GM18508 (cell line): Measurements from ENCODE around the gene CNTN2.

Experiments
- ATAC-seq: cut with Tn5 transposase; IDR thresholded peaks from one replicate; pipeline ENCODE4 v1.9.1; 2021; ENCODE audit warnings: moderate number of reproducible peaks; ENCODE audit not compliant: insufficient read depth, unreplicated experiment

The CNTN2 gene

DNA sequence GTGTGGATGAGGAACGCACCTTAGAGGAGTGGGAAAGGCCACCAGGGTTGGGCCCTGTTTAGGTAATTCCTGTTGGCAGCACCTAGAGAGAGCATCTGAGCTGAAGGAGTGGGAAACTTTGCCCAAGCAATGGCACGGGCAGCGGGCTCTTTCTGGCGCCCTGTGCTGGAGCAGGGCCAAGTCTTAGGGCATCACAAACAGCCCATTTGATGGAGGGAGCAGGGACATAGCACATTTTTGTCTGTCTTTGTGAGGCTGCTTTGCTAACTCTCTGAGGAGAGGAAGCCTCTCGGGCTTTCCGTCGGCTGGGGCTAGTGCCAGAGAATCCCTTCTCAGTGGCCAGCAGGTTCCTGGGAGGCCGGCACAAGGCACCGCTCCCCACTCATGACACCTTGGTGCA lies 22.5 kb upstream of the CNTN2 start:
- no peak for ATAC-seq

DNA sequence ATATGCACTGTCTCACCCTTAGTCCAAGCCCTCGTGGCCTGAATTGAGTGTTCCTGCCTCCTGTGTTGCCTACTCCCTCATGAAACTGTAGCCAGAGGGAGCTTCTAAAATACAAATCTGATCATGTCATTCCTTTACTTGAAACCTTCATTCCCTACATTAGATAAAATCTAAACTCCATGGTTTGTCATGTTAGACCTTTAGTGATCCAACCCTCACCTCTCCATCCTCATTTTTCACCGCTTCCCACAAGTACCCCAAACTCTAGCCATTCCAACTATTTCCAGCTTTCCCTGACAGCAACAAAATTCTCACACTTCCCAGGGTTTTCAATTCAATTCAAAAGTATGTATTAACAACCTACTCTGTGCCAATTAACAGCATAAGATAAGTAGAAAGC lies 18.3 kb upstream of the CNTN2 start:
- no peak for ATAC-seq

DNA sequence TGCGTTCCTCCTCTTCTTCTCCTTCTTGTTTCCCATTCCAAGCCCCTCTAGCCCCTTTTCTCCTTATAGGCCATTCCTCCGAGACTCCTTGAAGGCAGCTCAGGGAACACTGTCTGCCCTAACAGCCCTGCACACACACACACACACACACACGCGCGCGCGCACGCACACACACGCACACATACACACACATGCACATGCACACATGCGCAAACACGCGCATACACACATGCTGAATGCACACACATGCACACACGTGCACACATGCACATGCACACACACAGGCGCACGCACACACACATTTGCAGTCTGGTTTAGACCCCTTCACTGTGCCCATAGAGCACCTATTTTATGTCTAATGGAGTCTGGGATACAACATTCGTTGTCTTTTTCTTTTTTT lies 17.8 kb upstream of the CNTN2 start:
- no peak for ATAC-seq

DNA sequence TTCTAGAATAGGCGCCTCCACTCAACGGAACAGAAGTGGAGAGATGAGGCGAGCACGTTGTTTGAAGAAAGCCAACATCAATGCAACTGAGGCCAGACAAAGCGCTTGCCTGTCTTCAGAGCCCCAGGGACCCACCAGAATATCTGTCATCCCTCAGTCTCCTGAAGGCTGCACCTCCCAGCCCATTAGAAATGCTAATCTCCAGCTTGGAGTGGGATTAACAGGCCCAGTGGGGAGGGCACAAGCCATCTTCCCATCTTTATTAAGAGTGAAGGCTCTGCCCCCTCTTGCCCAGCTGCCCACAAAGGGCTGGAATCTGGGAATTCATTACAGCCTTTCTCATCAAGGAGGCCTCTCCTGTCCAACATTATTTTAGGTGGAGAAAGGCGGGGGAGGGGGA lies 16.8 kb upstream of the CNTN2 start:
- no peak for ATAC-seq

DNA sequence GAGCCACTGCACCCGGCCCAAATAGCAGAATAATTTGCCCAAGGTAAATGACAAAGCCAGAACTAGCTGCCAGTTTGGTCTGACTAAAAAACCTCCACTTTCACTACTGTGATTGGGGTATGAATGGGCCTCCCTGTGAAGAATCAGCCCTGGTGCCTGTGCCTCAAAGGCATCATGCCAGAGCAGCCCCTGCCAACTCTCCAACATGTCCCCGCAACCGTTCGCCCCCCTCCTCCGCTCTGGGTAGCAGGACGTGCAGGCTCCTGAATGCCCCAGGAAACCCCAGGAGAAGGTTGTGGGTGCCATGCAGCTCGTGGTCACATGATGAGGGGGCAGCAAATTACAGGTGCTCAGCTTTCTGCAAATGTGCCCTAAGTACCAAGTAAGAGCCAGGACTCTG lies 14.6 kb upstream of the CNTN2 start:
- ATAC-seq, result no peak

DNA sequence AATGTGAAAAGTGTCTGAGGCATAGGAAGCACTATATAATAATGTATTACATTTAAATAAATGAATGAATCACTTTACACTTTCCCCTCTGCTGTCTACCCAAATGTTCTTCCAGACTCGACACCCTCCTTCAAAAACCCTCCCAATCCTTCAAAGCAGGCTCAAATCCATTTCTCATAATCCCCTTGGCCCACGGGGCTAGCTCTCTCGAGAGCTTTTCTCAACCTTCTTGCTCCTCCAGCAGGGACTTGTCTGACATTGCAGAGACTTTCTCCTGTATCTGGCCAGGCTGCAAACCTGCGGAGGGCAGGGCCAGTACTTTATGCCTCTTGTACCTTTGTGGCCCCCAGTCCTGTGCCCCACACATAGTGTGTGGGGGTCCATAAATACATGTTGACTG lies 14.1 kb upstream of the CNTN2 start:
- no peak for ATAC-seq

DNA sequence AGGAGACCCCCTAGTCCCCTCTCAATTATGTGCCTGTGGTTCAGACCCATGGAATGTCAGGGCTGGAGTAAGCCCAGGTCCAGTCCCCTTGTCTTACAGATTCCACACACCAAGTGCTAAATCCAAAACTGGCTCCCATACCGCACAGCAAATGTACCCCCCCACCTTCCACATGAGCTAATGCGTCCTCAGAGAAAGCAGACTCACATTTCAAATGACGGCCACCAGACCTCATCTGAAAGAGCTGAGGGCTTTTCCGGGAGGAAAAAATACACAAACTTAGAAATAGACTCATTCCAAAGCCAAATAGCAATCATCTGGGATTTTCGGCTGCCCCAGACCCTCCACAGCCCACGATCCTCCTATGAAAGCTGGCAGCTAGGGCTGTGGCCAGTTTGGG lies 12.8 kb upstream of the CNTN2 start:
- no peak for ATAC-seq

DNA sequence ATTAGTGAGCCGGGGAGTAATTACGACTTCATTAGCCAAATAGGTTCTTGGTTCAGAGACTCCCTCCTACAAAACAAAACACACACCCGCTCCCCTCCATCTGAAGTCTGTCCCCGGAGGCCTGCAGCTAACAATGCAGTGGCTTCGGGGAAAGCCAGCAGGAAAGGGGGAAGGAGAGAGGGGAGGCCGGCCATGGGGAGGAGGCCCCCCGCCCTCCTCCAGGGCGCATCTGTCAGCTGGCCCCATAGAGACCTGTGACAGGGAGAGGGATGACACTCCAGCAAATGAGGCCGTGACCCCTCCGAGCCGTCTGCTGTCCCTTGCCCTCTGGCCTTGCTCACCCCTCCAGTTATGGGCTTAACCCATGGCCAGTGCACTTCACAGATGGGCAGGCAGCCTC lies 12.1 kb upstream of the CNTN2 start:
- no peak for ATAC-seq

DNA sequence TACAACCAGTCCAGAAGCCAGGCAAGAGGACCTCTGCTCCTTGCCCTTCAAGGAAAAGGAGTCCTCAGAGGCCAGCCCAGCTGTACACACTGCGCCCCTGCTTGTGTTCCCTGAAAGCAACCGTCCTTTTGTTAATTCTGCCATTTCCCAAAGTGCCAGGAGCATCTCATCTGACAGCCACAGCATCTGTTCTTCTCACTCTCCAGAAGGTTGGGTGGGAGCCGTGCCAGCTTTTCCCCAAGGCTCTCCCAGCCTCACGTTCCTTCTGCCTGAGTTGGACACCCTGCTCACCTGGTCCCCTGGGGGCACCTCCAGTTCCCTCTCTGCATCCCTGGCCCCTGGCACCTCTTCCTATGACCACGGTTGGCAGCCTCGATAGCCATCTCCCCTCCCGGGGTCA lies 10.5 kb upstream of the CNTN2 start:
- no peak for ATAC-seq

DNA sequence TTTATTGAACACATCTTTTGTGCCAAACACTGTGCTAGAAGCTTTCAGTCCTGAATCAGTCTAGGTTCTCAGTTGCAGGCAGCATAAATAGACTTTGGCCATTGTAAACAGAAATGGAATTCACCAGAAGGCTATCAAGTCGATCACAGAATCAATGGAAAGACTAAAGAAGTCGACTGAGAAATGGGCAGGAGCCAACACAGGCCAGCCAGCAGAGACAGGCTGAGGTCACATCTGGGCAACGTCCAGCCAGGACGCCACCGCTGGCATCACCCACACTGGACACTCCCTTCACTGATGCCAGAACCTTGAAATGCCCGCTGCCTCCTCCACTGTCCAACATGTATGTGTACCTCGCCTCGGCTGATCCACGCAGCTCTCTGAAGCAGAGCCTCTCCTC lies 5.5 kb upstream of the CNTN2 start:
- no peak for ATAC-seq

DNA sequence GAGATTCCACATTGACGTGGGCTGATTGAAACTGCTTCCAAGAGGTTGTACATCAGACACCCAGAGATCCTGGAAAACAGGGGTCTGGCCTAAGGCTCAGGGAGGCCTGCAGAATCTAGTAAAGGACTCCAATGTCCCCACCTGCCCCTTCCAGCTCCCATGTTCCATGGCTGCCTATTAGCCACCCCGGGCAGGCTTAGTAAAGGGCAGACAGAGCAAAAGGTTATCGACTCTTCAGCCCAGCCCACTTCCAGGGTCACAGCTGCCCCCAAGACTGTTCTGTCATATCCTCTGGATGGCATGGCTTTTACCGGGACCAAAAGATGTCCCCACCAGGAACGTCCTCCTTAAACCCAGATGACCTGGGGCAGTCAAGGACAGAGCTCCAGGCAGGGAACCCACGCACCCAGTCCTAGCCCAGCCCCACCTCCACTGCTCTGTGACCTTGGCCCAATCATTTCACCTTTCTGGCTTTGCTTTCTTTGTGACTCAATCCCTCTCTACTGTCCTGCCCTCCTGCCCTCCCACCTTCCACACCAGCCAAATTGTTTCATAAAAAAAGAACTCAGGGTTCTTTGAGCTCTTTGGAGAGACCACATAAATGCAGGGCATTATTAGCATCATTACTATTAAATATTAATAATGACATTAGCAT lies 4.8 kb upstream of the CNTN2 start:
- no peak for ATAC-seq

DNA sequence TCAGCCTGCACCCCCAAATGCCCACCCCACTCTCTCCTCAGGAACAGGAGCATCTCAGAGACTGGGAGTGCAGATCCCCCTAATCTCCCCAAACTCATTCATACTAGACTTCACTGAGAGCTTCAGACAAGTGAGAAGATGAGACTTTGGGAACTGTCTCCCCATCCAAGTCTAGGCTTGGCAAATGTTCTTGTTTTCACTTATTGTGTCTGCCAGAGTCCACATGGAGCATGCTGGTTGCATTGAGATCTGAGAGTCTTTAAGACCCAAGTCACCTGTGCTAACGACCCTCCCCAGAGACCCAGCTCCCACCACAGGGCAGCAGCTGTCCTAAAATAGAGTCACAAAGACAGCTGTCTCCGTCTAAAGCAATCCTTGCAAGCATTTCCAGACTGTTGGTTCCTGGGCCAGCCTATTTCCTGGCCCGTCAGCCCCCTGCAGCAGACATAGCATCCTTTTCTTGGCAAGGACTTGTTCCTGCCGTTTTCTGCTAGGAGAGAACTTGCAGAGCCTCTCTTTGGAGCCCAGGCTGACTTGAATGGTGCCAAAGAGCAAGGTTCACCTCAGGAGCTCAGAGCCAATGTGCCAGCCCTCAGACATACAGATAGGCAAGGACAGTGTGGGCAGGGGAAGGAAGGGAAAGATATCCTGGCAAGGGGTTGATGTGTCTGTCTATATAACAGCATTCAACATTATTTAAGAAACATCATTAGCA lies 1.9 kb upstream of the CNTN2 start:
- ATAC-seq, result no peak

DNA sequence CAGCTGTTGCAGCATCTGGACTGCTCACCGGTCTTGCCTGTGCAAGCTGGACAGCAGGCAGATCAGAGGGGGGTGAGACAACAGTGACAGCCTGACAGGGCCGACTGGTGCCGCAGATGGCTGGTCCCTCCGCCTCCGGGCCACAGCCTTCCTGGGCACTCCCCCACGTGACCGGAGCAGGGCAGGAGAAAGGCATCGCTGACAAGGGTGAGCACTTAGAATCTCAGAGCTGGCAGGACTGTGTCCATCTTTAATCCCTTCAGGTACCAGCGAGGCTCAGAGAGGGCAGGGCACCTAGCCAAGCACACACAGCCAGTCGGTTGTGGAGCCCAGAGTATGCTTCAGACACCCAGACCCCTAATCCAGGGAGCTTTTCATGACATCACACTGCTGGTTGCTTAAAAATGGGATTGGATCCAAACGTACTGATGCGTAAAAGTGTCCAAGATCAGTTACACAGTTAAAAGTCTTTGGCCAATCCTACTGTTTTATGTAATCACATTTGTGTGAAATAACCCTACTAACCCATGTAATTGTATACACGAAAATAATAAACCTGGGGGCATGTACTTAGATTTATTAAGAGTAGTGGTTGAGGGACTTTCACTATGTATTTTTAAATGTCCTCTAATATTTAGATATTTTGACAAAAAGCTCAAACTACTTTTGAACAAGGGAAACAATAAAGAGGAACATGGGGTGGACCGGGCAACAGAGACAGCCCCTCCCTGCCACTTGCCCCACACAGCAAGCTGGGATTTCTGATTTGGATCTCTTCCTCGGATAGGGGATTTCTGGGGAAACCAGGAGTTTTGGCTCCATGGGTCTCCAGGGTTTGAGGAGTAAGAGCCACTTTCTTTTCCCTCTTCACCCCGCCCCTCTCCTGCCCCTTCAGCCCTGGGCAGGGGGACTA lies 758 bp upstream of the CNTN2 start:
- no peak for ATAC-seq

DNA sequence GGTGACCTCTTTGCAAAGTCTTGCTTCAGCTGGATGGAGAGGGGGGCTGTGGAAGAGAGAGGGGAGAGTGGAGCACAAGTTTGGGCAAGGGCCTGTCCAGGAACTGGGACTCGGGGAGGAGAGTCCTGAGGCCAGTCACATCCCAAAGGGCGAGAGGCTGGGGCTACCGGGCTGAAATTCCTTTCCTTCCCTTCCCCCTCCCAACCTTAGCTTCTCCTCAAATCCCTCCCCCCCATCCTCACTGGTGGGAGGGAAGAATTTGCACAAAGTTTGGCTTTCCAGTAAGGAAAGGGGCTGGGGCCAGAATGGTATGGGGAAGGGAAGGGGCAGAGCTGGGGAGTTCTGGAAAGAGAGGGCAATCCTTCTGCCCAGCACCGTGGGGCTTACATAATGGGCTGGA lies 854 bp downstream of the CNTN2 start:
- no peak for ATAC-seq

DNA sequence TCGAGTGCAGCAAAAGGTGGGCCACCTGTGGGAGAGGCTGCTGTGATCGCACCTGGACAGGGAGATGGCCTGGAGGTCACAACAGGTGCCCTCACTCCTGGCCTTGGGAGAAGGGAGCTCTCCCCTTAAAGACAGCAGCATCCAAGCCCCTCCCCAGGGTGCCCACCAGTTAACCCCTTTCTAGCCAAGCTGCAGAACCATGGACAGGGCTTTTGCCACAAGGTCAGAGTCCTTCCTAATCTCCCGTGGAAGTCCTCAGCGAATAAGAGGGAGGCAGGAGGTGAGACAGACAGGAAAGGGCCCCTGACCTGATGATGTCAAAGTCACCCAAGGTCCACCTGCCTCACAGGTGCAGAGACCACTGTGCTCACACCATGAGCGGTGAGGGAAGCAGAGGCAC lies 1.7 kb downstream of the CNTN2 start:
- no peak for ATAC-seq

DNA sequence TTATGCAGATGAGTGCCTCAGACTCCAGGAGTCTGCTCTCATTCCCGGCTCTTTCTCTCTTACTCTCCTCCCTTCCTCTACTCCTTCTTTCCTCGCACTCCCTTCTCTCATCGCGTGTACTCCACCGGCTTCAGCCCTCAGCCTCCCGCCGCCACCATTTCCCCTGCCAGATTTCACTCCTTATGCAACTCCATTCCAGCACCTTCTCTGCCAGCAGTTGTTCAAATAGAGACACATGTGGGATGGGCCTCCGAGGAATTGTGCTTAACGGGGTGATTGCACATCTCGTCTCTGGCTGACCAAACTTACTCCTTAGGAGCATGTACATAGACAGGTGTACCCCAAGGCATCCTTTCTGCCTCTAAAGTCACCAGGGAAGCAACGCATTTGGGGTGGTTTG lies 2.1 kb downstream of the CNTN2 start:
- ATAC-seq, result no peak

DNA sequence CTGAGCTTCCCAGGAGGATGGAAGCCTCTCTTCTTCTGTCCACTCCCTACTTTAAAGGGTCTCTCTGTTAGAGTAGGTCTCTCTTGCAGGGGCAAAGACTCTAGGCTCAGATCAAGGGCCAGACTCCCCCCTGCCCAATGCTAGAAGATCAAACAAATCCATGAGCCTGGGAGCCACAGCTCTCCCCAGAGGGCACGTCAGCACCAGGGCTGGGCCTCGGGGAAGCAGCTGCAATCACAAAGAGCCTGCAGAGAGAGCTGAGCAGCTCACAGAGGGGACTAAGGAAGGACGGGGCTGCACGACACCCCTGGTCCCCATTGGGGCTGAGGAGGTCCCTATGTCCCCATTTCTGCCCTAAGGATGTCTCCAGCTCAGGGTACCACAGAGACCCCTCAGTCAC lies 3.9 kb downstream of the CNTN2 start:
- no peak for ATAC-seq

DNA sequence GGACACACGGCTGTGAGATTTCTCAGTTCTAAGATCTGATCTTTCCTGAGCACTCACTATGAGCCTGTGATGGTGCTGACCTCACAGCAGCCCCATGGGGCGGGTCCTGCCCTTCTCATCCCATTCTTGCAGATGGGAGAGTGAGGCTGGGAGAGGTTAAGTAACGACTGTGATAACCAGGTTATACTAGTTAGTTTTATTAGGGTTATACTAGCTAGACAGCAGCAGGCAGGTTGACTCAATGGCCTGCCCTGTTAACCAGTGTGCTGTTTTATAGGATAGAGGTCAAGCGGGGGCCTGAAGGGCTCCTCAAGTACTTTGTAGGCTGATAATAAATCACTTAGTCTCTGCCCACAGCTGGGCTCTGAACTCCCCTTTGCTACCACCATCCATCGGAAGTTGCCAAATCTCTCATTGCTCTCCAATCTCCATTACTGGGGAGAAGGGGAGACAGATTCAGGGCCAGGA lies 4.8 kb downstream of the CNTN2 start:
- ATAC-seq, result no peak

DNA sequence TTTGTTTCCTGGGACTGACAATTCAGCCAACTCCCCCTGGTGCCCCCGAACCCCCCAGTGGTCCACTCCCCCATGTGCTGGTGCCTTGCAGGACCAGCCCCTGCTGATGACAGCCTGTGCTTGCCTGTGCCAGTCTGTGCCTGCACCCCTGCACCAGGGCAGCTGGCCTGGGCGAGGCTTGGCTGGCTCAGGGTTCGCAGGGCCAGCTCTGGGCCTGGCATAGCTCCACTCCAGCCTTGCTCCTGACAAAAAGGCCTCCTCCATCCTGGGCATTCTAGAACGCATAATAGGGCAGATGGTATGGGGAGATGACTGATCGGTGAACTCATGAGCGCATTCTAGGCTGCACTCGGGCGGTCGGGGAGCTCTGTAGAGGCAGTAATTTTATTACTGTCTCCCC lies 5.4 kb downstream of the CNTN2 start:
- no peak for ATAC-seq

DNA sequence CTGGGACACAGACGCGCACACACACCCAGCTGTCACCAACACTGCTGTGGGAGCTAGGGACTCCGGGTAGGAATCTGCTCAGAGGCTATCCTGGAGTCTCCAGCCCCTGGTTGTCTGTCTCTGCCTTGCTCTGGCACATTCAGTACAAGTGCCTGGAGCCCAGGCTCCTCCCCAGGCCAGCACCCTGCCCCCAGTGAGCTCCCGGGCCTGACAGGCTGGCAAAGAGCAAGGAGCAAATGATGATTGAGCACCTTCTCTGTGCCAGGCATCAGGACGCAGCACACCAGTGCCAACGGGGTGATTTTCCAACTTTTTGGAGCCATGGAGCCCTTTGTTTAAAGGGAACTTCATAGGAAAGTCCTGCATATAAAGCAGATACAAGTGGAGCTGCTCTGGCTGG lies 6.5 kb downstream of the CNTN2 start:
- no peak for ATAC-seq

DNA sequence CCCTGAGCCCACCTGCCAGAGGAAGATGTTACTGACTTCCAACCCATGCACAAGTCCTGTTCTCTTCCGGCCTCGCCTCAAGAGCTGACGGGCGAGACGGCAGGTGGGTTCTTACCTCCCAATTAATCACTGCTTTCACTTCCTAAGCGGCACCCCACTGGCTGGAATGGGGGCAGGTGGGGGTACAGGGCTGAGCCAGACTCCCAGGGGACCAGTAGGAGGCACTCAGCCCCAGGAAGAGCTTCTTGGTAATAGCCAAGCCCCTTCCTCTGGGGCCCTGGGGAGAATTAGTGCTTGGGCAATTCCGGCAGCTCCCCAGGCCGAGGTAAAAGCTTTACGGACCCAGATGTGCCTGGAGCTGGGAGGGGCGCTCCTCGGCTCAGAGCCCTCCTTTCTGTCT lies 9.7 kb downstream of the CNTN2 start:
- no peak for ATAC-seq
